Neural cell (in vitro differentiated cells): ENCODE results near the gene GPSM1. TPM values are rescaled to one million over a fixed set of nuclear protein-coding genes. Genes with fewer than 3 reads are reported as not detected.

ENCODE experiments used
- H2AFZ ChIP-seq: fragments of 200-600, 300-800 bp; sonication (generic), shearing (Covaris generic); 2 replicates; pipeline ENCODE4 v1.6.0; 2014; ENCODE audit warnings: low read depth, mild to moderate bottlenecking, antibody characterized with exemption, low read length, moderate library complexity
- H3F3A ChIP-seq: fragments of 200-600 bp; shearing (Covaris generic); 2 replicates; pipeline ENCODE4 v1.6.1; 2016; ENCODE audit warnings: mild to moderate bottlenecking, moderate library complexity, mixed read lengths, antibody characterized with exemption, low read length; ENCODE audit not compliant: insufficient read depth, poor library complexity, severe bottlenecking
- H3K27ac ChIP-seq: fragments of 200-600, 300-800 bp; sonication (generic), shearing (Covaris generic); 2 replicates; pipeline ENCODE4 v1.5.1; 2014; ENCODE audit warnings: mild to moderate bottlenecking, low read length, moderate library complexity
- H3K27me3 ChIP-seq: fragments of 300-800, 200-600 bp; sonication (generic), shearing (Covaris generic); 2 replicates; pipeline ENCODE4 v1.6.0; 2014; ENCODE audit warnings: mild to moderate bottlenecking, low read depth, low read length, moderate library complexity; ENCODE audit not compliant: insufficient read depth
- H3K36me3 ChIP-seq: fragments of 300-800, 200-600 bp; sonication (generic), shearing (Covaris generic); 2 replicates; pipeline ENCODE4 v1.5.1; 2014; ENCODE audit warnings: mild to moderate bottlenecking, antibody characterized with exemption, low read length, moderate library complexity; ENCODE audit not compliant: insufficient read depth
- H3K4me2 ChIP-seq: fragments of 300-800, 200-600 bp; sonication (generic), shearing (Covaris generic); 2 replicates; pipeline ENCODE4 v1.6.0; 2014; ENCODE audit warnings: mild to moderate bottlenecking, low read length
- H3K4me3 ChIP-seq: fragments of 300-800, 200-600 bp; sonication (generic), shearing (Covaris generic); 2 replicates; pipeline ENCODE4 v1.5.1; 2014; ENCODE audit warnings: mild to moderate bottlenecking, low read length, moderate library complexity
- H3K79me2 ChIP-seq: fragments of 200-600 bp; shearing (Covaris generic); replicated peaks from 2 replicates; pipeline ENCODE4 v1.6.0; 2014; ENCODE audit warnings: mild to moderate bottlenecking, low read length, moderate library complexity; ENCODE audit not compliant: insufficient read depth
- H3K9ac ChIP-seq: fragments of 300-800, 200-600 bp; sonication (generic), shearing (Covaris generic); 2 replicates; pipeline ENCODE4 v1.6.1; 2016; ENCODE audit warnings: mild to moderate bottlenecking, low read length, mixed read lengths
- H3K9me2 ChIP-seq: fragments of 200-600 bp; shearing (Covaris generic); 2 replicates; pipeline ENCODE4 v1.6.1; 2016; ENCODE audit warnings: mild to moderate bottlenecking, low read length, mixed read lengths; ENCODE audit not compliant: insufficient read depth
- H3K9me3 ChIP-seq: fragments of 200-600, 300-800 bp; sonication (generic), shearing (Covaris generic); 2 replicates; pipeline ENCODE4 v1.6.1; 2016; ENCODE audit warnings: mild to moderate bottlenecking, mixed run types, low read length, moderate library complexity, mixed read lengths
- H4K20me1 ChIP-seq: fragments of 200-600 bp; shearing (Covaris generic); 2 replicates; pipeline ENCODE4 v1.6.1; 2016; ENCODE audit warnings: mild to moderate bottlenecking, mixed run types; ENCODE audit not compliant: insufficient read depth
- EP300 ChIP-seq: fragments of 450-650 bp; conservative IDR thresholded peaks from 2 replicates; pipeline ENCODE4 v1.6.1; 2014; ENCODE audit warnings: antibody characterized with exemption, mild to moderate bottlenecking, moderate library complexity; ENCODE audit not compliant: poor library complexity, severe bottlenecking
- EZH2 ChIP-seq: fragments of 200-600, 300-800 bp; shearing (Covaris generic), sonication (generic); IDR thresholded peaks from 2 replicates; pipeline ENCODE4 v1.6.1; 2014; ENCODE audit warnings: antibody characterized with exemption, low read length, borderline replicate concordance, mild to moderate bottlenecking; ENCODE audit not compliant: insufficient read depth, poor library complexity, severe bottlenecking
- MXI1 ChIP-seq: fragments of 450-650 bp; conservative IDR thresholded peaks from 2 replicates; pipeline ENCODE4 v1.6.1; 2014; ENCODE audit warnings: antibody characterized with exemption, mild to moderate bottlenecking; ENCODE audit not compliant: poor library complexity, severe bottlenecking
- POLR2AphosphoS5 ChIP-seq: IDR thresholded peaks from 2 replicates; pipeline ENCODE4 v1.6.1; 2012
- RAD21 ChIP-seq: fragments of 450-650 bp; conservative IDR thresholded peaks from 2 replicates; pipeline ENCODE4 v1.6.1; 2014; ENCODE audit warnings: antibody characterized with exemption, mild to moderate bottlenecking, moderate library complexity
- SMC3 ChIP-seq: fragments of 450-650 bp; conservative IDR thresholded peaks from 2 replicates; pipeline ENCODE4 v1.6.1; 2014; ENCODE audit warnings: antibody characterized with exemption, mild to moderate bottlenecking, moderate library complexity; ENCODE audit not compliant: poor library complexity
- TAF1 ChIP-seq: IDR thresholded peaks from 2 replicates; pipeline ENCODE4 v1.6.1; 2012; ENCODE audit warnings: low read depth
- polyA plus RNA-seq: library from polyadenylated mRNA; depleted of rRNA; stranded (reverse); fragments of >200 nt; gene quantifications from 2 replicates; pipeline ENCODE4 v1.2.3, GENCODE V29; 2014
- TF ChIP-seq, protein P1 (sequence below): fragments of 450-650 bp; IDR thresholded peaks from 2 replicates; pipeline ENCODE4 v1.5.1; 2014; ENCODE audit warnings: antibody characterized with exemption, mild to moderate bottlenecking, moderate library complexity; ENCODE audit not compliant: poor library complexity, severe bottlenecking
- TF ChIP-seq, protein P2 (sequence below): IDR thresholded peaks from 2 replicates; pipeline ENCODE4 v1.6.1; 2012; ENCODE audit warnings: borderline replicate concordance

The GPSM1 gene
- polyA plus RNA-seq, 1 donor from 2014 or later, result 117 TPM

DNA sequence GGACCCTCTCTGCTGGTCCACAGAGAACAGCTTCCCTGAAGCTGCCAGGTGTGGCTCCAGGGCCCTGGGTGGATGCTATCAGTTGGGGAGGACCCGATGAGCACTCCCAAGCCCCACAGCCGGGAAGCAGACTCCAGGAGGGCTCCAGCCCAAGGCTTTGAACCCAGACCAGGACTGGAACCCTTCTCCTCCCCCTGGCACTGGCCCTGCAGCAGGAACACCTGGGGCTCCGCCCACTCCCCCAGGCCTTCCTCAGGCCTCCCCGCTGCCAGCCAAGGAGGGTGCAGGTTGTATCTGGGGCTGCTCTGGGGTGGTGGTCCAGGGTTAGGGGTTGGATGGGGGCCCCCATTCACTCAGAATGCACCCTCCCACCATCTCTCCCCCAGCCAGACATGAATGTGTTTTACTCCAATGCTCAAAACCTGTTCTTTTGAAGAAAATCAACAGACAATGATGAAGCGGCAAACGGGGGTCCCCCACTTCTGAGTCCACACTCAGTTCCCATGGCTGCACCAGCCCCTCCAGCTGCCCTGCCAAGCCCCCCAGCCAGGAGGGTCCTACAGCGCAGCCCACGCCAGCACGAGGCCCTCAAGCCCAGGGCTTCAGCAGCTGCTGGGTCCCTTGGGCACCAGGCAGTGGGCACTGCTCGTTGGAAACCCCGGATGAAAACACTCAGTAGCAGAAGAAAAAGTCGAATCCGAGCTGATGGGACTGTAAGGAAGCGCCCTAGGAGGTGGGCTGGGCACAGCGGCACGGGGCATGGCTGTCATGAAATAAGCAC lies 46.6 kb upstream of the GPSM1 start:
- Histone ChIP-seq H3K4me3 (no peak overlapping the region), H3K9ac (no peak overlapping the region), H3K9me3 (no peaks in the 10 kb centered on the region), H3K36me3 (no peaks in the 10 kb centered on the region), H3F3A (no peaks in the 10 kb centered on the region), H4K20me1 (no peaks in the 10 kb centered on the region), H3K4me2 (no peak overlapping the region), H3K9me2 (no peaks in the 10 kb centered on the region), H2AFZ (no peak overlapping the region), H3K27me3 (no peaks in the 10 kb centered on the region), H3K27ac (no peak overlapping the region), H3K79me2 (no peaks in the 10 kb centered on the region)
- no peak for TF ChIP-seq TAF1
- no peak for TF ChIP-seq MXI1
- TF ChIP-seq, protein P1, sequence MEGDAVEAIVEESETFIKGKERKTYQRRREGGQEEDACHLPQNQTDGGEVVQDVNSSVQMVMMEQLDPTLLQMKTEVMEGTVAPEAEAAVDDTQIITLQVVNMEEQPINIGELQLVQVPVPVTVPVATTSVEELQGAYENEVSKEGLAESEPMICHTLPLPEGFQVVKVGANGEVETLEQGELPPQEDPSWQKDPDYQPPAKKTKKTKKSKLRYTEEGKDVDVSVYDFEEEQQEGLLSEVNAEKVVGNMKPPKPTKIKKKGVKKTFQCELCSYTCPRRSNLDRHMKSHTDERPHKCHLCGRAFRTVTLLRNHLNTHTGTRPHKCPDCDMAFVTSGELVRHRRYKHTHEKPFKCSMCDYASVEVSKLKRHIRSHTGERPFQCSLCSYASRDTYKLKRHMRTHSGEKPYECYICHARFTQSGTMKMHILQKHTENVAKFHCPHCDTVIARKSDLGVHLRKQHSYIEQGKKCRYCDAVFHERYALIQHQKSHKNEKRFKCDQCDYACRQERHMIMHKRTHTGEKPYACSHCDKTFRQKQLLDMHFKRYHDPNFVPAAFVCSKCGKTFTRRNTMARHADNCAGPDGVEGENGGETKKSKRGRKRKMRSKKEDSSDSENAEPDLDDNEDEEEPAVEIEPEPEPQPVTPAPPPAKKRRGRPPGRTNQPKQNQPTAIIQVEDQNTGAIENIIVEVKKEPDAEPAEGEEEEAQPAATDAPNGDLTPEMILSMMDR, result no peak
- TF ChIP-seq EZH2, result no peak
- no peak for TF ChIP-seq POLR2AphosphoS5
- no peak for TF ChIP-seq RAD21
- no peak for TF ChIP-seq SMC3
- TF ChIP-seq EP300, result no peak
- TF ChIP-seq, protein P2, sequence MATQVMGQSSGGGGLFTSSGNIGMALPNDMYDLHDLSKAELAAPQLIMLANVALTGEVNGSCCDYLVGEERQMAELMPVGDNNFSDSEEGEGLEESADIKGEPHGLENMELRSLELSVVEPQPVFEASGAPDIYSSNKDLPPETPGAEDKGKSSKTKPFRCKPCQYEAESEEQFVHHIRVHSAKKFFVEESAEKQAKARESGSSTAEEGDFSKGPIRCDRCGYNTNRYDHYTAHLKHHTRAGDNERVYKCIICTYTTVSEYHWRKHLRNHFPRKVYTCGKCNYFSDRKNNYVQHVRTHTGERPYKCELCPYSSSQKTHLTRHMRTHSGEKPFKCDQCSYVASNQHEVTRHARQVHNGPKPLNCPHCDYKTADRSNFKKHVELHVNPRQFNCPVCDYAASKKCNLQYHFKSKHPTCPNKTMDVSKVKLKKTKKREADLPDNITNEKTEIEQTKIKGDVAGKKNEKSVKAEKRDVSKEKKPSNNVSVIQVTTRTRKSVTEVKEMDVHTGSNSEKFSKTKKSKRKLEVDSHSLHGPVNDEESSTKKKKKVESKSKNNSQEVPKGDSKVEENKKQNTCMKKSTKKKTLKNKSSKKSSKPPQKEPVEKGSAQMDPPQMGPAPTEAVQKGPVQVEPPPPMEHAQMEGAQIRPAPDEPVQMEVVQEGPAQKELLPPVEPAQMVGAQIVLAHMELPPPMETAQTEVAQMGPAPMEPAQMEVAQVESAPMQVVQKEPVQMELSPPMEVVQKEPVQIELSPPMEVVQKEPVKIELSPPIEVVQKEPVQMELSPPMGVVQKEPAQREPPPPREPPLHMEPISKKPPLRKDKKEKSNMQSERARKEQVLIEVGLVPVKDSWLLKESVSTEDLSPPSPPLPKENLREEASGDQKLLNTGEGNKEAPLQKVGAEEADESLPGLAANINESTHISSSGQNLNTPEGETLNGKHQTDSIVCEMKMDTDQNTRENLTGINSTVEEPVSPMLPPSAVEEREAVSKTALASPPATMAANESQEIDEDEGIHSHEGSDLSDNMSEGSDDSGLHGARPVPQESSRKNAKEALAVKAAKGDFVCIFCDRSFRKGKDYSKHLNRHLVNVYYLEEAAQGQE, result no peak

DNA sequence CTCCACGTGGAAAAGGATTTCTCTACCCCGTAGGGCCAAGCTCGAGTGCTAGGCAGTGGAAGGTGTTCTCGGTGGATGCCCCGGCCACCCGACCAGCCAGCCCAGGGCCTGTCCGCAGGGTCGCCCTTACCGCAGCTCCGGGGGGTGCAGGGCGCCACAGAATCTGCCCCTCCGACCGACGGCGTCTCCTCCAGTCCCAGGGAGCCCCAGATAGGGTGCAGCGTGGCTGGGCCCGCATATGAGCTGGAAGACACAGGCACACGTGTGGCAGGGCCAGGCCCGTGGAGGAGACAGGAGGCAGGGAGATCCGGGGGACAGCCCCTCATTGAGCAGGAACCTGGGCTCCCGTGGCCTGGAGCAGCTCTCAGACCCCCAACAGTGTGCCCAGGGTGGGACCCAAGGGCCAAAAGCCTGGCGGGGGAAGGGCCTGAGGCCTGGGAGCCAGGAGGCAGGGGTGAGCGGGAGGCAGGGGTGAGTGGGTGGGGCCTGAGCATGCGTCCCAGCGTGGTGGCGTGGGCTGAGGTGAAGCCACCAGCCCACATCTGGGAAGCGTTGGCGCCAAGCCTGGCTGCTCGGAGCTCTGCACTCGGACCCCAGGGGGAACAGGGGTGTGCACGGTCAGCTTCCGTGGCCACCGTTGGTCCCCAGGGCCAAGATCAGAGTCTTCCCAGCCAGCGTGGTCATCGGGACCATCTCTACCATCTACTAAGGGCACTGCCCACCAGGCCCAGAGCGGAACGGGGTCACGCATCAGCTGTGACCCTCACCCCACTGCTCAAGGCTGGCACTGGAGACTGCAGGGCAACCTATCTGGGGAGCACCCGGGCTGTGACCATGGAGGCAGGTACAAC lies 45.7 kb upstream of the GPSM1 start:
- Histone ChIP-seq H3K79me2 (no peaks in the 10 kb centered on the region), H2AFZ (no peak overlapping the region), H3F3A (no peaks in the 10 kb centered on the region), H3K9ac (no peak overlapping the region), H3K9me2 (no peaks in the 10 kb centered on the region), H3K27ac (no peak overlapping the region), H3K4me3 (no peak overlapping the region), H3K27me3 (no peaks in the 10 kb centered on the region), H3K4me2 (no peak overlapping the region), H4K20me1 (no peaks in the 10 kb centered on the region), H3K9me3 (no peaks in the 10 kb centered on the region), H3K36me3 (no peaks in the 10 kb centered on the region)
- TF ChIP-seq POLR2AphosphoS5 (no peak), TAF1 (no peak), EP300 (no peak), EZH2 (no peak), SMC3 (no peak), MXI1 (no peak)
- TF ChIP-seq, protein P2, result no peak
- TF ChIP-seq, protein P1, result no peak
